OCI-LY1 (cell line): ENCODE data around the gene AGAP1.

Source experiments
- H2AFZ ChIP-seq: fragments of 200-600 bp; sonication (generic), shearing (Covaris generic); 2 replicates; pipeline ENCODE4 v1.6.0; 2014; ENCODE audit warnings: antibody characterized with exemption, mild to moderate bottlenecking, low read length
- H3F3A ChIP-seq: fragments of 200-600 bp; sonication (generic), shearing (Covaris generic); 2 replicates; pipeline ENCODE4 v1.6.0; 2014; ENCODE audit warnings: mild to moderate bottlenecking, antibody characterized with exemption, low read length, moderate library complexity; ENCODE audit not compliant: insufficient read depth
- H3K27ac ChIP-seq: fragments of 200-600 bp; sonication (generic); 2 replicates; pipeline ENCODE4 v1.5.1; 2014; ENCODE audit warnings: low read length, mixed run types, mild to moderate bottlenecking, low read depth; ENCODE audit not compliant: poor library complexity, severe bottlenecking
- H3K27me3 ChIP-seq: fragments of 200-600 bp; sonication (generic); 2 replicates; pipeline ENCODE4 v1.6.0; 2014; ENCODE audit warnings: antibody characterized with exemption, mild to moderate bottlenecking, low read length, moderate library complexity; ENCODE audit not compliant: insufficient read depth
- H3K36me3 ChIP-seq: fragments of 200-600 bp; sonication (generic); 2 replicates; pipeline ENCODE4 v1.6.1; 2014; ENCODE audit warnings: mild to moderate bottlenecking, antibody characterized with exemption, low read length, moderate library complexity, mixed read lengths; ENCODE audit not compliant: insufficient read depth
- H3K4me1 ChIP-seq: fragments of 200-600 bp; sonication (generic); 2 replicates; pipeline ENCODE4 v1.5.1; 2014; ENCODE audit warnings: mild to moderate bottlenecking, low read length, moderate library complexity; ENCODE audit not compliant: insufficient read depth, severe bottlenecking
- H3K4me2 ChIP-seq: fragments of 200-600 bp; sonication (generic), shearing (Covaris generic); 2 replicates; pipeline ENCODE4 v1.6.1; 2014; ENCODE audit warnings: low read length
- H3K4me3 ChIP-seq: fragments of 200-600 bp; sonication (generic); 2 replicates; pipeline ENCODE4 v1.5.1; 2014; ENCODE audit warnings: low read length, low read depth, mild to moderate bottlenecking, mixed read lengths; ENCODE audit not compliant: poor library complexity, severe bottlenecking
- H3K79me2 ChIP-seq: fragments of 200-600 bp; shearing (Covaris generic); 2 replicates; pipeline ENCODE4 v1.6.1; 2016; ENCODE audit warnings: mixed run types, low read length, mixed read lengths; ENCODE audit not compliant: insufficient read depth
- H3K9ac ChIP-seq: fragments of 200-600 bp; sonication (generic), shearing (Covaris generic); 2 replicates; pipeline ENCODE4 v1.6.1; 2014; ENCODE audit warnings: mild to moderate bottlenecking, low read length, mixed read lengths
- H3K9me2 ChIP-seq: fragments of 200-600 bp; sonication (generic), shearing (Covaris generic); 2 replicates; pipeline ENCODE4 v1.6.1; 2014; ENCODE audit warnings: low read depth, mild to moderate bottlenecking, low read length, mixed read lengths
- H3K9me3 ChIP-seq: fragments of 200-600 bp; shearing (Covaris generic); 2 replicates; pipeline ENCODE4 v1.6.1; 2014; ENCODE audit warnings: low read length, mixed read lengths
- H4K20me1 ChIP-seq: fragments of 200-600 bp; sonication (generic), shearing (Covaris generic); 2 replicates; pipeline ENCODE4 v1.6.0; 2016; ENCODE audit warnings: mild to moderate bottlenecking, low read length; ENCODE audit not compliant: insufficient read depth
- EZH2 ChIP-seq: fragments of 200-600 bp; sonication (generic), shearing (Covaris generic); IDR thresholded peaks from 2 replicates; pipeline ENCODE4 v1.8.0; 2017; ENCODE audit warnings: borderline replicate concordance, mixed run types, mild to moderate bottlenecking, antibody characterized with exemption, low read length, moderate library complexity, mixed read lengths
- TF ChIP-seq, protein P1 (sequence below): fragments of 200-600 bp; sonication (generic), shearing (Covaris generic); IDR thresholded peaks from 2 replicates; pipeline ENCODE4 v1.5.1; 2017; ENCODE audit warnings: mild to moderate bottlenecking, antibody characterized with exemption, low read length, moderate library complexity, mixed read lengths

Gene AGAP1

GRCh38 chr2:235866373-235866772 is 372.5 kb downstream of the AGAP1 start:
- Histone ChIP-seq H3K36me3 (no peaks in the 10 kb centered on the region), H3K27ac (no peak overlapping the region), H3K4me1 (no peaks in the 10 kb centered on the region), H3K9ac (no peak overlapping the region), H3K27me3 (no peaks in the 10 kb centered on the region), H3K4me2 (no peak overlapping the region), H3K9me3 (no peaks in the 10 kb centered on the region), H3F3A (no peaks in the 10 kb centered on the region), H2AFZ (no peak overlapping the region), H3K4me3 (no peak overlapping the region), H3K9me2 (no peaks in the 10 kb centered on the region), H3K79me2 (no peaks in the 10 kb centered on the region), H4K20me1 (no peaks in the 10 kb centered on the region)
- TF ChIP-seq EZH2 = no peak
- TF ChIP-seq, protein P1, sequence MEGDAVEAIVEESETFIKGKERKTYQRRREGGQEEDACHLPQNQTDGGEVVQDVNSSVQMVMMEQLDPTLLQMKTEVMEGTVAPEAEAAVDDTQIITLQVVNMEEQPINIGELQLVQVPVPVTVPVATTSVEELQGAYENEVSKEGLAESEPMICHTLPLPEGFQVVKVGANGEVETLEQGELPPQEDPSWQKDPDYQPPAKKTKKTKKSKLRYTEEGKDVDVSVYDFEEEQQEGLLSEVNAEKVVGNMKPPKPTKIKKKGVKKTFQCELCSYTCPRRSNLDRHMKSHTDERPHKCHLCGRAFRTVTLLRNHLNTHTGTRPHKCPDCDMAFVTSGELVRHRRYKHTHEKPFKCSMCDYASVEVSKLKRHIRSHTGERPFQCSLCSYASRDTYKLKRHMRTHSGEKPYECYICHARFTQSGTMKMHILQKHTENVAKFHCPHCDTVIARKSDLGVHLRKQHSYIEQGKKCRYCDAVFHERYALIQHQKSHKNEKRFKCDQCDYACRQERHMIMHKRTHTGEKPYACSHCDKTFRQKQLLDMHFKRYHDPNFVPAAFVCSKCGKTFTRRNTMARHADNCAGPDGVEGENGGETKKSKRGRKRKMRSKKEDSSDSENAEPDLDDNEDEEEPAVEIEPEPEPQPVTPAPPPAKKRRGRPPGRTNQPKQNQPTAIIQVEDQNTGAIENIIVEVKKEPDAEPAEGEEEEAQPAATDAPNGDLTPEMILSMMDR = no peak

GRCh38 chr2:235868224-235868623 is 374.4 kb downstream of the AGAP1 start:
- Histone ChIP-seq H3K9me3 (no peaks in the 10 kb centered on the region), H2AFZ (no peak overlapping the region), H3K36me3 (no peaks in the 10 kb centered on the region)

DNA sequence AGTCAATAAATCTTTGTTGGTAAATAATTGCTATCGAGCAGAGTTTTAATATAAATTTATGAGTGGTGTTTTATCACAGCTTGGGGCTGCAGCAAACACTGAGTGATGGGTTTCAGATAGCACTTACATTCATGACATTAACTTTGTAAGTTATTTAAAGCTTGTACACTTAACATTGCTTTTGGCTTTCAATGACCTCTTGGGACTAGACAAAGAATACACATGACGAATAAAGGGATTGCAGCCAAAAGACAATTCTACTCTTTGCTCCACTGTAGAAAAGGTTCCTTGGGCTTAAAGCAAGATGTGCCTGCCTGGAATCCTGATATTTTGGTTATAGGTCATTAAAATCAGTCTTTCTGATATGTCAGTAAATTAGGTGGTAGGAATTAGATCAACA is 374.8 kb downstream of the AGAP1 start:
- H3K27me3 ChIP-seq = no peaks in the 10 kb centered on the region
- H3K9ac ChIP-seq = no peak overlapping the region
- no peaks in the 10 kb centered on the region for H3K79me2 ChIP-seq
- no peaks in the 10 kb centered on the region for H3F3A ChIP-seq
- no peak overlapping the region for H3K4me2 ChIP-seq
- no peaks in the 10 kb centered on the region for H3K9me3 ChIP-seq
- no peaks in the 10 kb centered on the region for H3K4me1 ChIP-seq
- H4K20me1 ChIP-seq = no peaks in the 10 kb centered on the region
- no peaks in the 10 kb centered on the region for H3K36me3 ChIP-seq
- no peak overlapping the region for H2AFZ ChIP-seq
- no peak overlapping the region for H3K27ac ChIP-seq
- TF ChIP-seq, protein P1 = no peak
- TF ChIP-seq EZH2 = no peak
- H3K9me2 ChIP-seq = no peaks in the 10 kb centered on the region
- no peak overlapping the region for H3K4me3 ChIP-seq

More at GRCh38 chr2:235868224-235868623, 374.4 kb downstream of the AGAP1 start:
- Histone ChIP-seq H4K20me1 (no peaks in the 10 kb centered on the region), H3K27me3 (no peaks in the 10 kb centered on the region), H3K9me2 (no peaks in the 10 kb centered on the region), H3K9ac (no peak overlapping the region), H3K4me2 (no peak overlapping the region), H3K79me2 (no peaks in the 10 kb centered on the region), H3K4me1 (no peaks in the 10 kb centered on the region), H3F3A (no peaks in the 10 kb centered on the region), H3K27ac (no peak overlapping the region), H3K4me3 (no peak overlapping the region)
- TF ChIP-seq EZH2 = no peak
- TF ChIP-seq, protein P1 = no peak
